GM19240 (cell line): ENCODE results near the gene TMEM219.
"Not testable (repeated sequence)": the region's sequence is repeated elsewhere in the genome, so short reads cannot be mapped to it uniquely, and the experiment has no call there.

ENCODE experiments used
- DNase-seq: peaks from one replicate; pipeline ENCODE4 v3.0.0; 2011; ENCODE audit warnings: low spot score; ENCODE audit not compliant: insufficient read length

Gene TMEM219

GRCh38 chr16:29961479-29962343, at the start of gene TMEM219:
TMEM219 (plus strand) TSS chr16:29962079; CDS start chr16:29963144, 1,065 bp downstream.
- DNase-seq, result peak; percentile 93

GRCh38 chr16:29912087-29912486, 49.8 kb upstream of the TMEM219 start:
- DNase-seq, result no peak

GRCh38 chr16:29913514-29913913, 48.4 kb upstream of the TMEM219 start:
- no peak for DNase-seq

GRCh38 chr16:29915590-29916247, 46.2 kb upstream of the TMEM219 start:
- no peak for DNase-seq

- no peak for DNase-seq
Observed at GRCh38 chr16:29916979-29917378, 44.9 kb upstream of the TMEM219 start.

GRCh38 chr16:29920288-29921033, 41.4 kb upstream of the TMEM219 start:
- no peak for DNase-seq

- no peak for DNase-seq
Observed at GRCh38 chr16:29921034-29921385, 40.9 kb upstream of the TMEM219 start.

GRCh38 chr16:29922326-29922725, 39.6 kb upstream of the TMEM219 start:
- DNase-seq, result no peak

GRCh38 chr16:29922986-29923501, 38.8 kb upstream of the TMEM219 start:
- DNase-seq, result no peak

GRCh38 chr16:29925105-29925756, 36.6 kb upstream of the TMEM219 start:
- DNase-seq, result no peak

GRCh38 chr16:29925781-29926710, 35.8 kb upstream of the TMEM219 start, which contains the start of gene KCTD13:
KCTD13 (minus strand) TSS chr16:29926226; CDS start chr16:29926033, 193 bp downstream.
- peak; percentile 94 for DNase-seq

GRCh38 chr16:29926711-29927052, 35.2 kb upstream of the TMEM219 start:
- DNase-seq, result no peak

GRCh38 chr16:29927070-29927905, 34.6 kb upstream of the TMEM219 start:
- DNase-seq, result no peak

GRCh38 chr16:29931750-29932149, 30.1 kb upstream of the TMEM219 start:
- DNase-seq, result not testable (repeated sequence)

- DNase-seq, result no peak
Observed at GRCh38 chr16:29940656-29941055, 21.2 kb upstream of the TMEM219 start.

GRCh38 chr16:29943846-29944799, 17.8 kb upstream of the TMEM219 start:
- no peak for DNase-seq

- DNase-seq, result no peak
Observed at GRCh38 chr16:29947897-29948296, 14.0 kb upstream of the TMEM219 start.

- DNase-seq, result no peak
Observed at GRCh38 chr16:29950806-29951461, 10.9 kb upstream of the TMEM219 start.
